Astrocyte of the cerebellum (primary cell): ENCODE results near the gene PLRG1.

Source experiments
- DNase-seq: peaks from one replicate; pipeline ENCODE4 v3.0.0-alpha.2; 2011; ENCODE audit warnings: low read depth
- H3K4me3 ChIP-seq: 2 replicates; pipeline ENCODE4 v1.5.1; 2011; ENCODE audit warnings: mild to moderate bottlenecking, low read depth, low read length, moderate library complexity
- in situ Hi-C: cut with HindIII; loops from 2 replicates; pipeline ENCODE4 v1.10.0; 2017; ENCODE audit warnings: low sequenced_read_pairs
- TF ChIP-seq, protein P1 (sequence below): IDR thresholded peaks from 2 replicates; pipeline ENCODE4 v1.5.1; 2012; ENCODE audit warnings: low read length, low read depth, moderate library complexity, mild to moderate bottlenecking; ENCODE audit errors: missing control alignments

Gene PLRG1

DNA sequence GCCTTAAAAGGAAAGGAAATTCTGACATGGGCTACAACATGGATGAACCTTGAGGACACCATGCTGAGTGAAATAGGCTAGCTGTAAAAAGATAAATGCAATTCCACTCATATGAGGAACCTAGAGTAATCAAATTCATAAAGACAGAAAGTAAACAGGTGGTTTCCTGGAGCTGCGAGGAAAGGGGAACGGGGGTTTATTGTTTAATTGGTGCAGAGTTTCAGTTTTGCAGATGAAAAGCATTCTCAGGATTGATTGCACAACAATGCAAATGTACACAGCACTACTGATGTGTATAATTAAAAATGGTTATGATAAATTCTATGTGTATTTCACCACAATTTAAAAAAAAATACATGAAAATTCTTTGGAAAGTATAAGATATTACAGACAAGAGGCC is 24.0 kb downstream of the PLRG1 start:
- TF ChIP-seq, protein P1, sequence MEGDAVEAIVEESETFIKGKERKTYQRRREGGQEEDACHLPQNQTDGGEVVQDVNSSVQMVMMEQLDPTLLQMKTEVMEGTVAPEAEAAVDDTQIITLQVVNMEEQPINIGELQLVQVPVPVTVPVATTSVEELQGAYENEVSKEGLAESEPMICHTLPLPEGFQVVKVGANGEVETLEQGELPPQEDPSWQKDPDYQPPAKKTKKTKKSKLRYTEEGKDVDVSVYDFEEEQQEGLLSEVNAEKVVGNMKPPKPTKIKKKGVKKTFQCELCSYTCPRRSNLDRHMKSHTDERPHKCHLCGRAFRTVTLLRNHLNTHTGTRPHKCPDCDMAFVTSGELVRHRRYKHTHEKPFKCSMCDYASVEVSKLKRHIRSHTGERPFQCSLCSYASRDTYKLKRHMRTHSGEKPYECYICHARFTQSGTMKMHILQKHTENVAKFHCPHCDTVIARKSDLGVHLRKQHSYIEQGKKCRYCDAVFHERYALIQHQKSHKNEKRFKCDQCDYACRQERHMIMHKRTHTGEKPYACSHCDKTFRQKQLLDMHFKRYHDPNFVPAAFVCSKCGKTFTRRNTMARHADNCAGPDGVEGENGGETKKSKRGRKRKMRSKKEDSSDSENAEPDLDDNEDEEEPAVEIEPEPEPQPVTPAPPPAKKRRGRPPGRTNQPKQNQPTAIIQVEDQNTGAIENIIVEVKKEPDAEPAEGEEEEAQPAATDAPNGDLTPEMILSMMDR, result no peak
- H3K4me3 ChIP-seq, result no peak overlapping the region
- in situ Hi-C loops, result no loop called here
- DNase-seq, result no peak

DNA sequence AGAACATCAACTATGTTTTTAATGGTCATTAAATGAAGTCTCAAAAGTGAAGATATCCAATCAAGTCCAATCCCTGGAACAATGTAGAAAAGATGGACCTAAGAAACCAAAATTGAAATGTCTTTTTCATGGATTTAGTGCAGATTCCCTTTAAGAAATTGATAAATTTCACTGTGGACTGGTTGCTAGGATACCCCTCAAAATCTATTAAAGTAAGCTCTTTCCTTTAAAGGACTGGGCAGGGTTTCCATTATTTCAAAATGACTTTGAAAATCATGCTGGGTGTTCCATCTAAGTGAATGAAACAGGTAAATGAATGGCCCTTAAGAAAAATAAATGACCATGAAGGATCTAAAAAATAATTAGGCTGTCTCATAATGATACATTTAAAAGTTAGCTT is 28.6 kb downstream of the PLRG1 start:
- in situ Hi-C loops, result no loop called here
- no peak overlapping the region for H3K4me3 ChIP-seq
- no peak for DNase-seq
- TF ChIP-seq, protein P1, result no peak

DNA sequence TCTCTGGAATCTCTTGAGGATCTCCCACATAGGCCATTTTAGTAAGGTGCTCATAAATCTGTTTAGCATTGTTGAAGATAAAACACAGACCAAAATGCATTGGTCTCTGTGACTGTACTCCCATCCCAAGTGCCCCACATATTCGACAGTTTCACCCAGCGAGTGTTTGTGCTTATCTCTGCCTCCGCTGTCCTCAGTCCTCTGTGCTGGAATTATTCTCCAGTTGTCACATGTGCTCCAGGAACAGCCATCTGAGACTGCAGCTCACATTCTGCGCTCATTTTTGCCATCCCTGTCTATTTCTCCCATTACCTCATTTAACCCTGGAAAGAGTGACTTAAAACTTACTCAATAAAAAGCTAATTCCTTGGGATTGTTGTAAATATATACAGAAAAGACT is 31.0 kb downstream of the PLRG1 start:
- no peak for DNase-seq
- TF ChIP-seq, protein P1, result no peak
- in situ Hi-C loops, result no loop called here
- H3K4me3 ChIP-seq, result no peak overlapping the region

DNA sequence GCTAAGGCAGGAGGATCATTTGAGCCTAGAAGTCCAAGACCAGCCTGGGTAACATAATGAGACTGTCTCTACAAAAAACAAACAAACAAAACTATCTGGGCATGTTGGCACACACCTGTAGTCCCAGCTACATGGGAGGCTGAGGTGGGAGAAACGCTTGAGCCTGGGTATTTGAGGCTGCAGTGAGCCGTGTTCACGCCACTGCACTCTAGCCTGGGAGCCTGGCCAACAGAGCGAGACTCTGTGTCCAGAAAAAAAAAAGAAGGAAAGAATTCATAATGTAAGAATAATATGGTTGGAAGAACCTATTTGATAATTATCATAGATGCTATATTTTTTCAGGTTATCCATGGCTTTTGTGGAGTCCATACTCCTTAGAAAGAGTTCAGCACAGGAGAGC is 32.6 kb downstream of the PLRG1 start:
- no peak for DNase-seq
- H3K4me3 ChIP-seq, result no peak overlapping the region
- TF ChIP-seq, protein P1, result no peak
- in situ Hi-C loops, result no loop called here

DNA sequence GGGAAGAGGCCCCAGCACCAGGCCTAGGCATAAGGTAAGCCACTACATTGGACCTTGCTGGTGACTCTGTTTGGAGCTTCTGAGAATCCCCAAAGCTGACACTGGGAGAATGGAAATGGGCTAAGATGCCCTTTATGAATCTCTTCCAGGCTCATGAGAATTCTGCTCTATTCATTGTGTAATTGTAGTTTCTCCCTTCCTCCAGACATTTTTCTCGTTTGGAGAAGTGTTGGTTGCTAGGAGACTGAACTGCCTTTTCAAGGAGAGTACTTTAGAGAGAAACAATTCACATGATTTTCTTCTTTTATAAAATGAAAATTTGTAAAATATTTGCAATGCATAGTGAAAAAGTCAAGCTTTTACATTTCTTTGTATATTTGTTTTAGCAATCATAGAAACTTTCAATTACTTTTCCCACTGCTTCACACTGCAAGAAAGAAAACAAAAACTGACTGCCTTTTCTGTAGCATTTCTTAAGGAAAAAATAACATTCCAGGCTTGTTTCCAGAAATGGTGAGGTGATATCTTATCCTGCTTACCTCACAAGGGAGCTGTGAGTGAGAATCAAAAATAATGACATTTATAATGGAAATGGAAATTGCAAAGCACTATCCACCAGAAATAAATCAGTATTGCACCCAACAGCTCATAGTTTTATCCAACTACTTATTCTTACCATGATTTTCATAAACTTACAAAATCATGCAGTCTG is 33.7 kb downstream of the PLRG1 start:
- no peak overlapping the region for H3K4me3 ChIP-seq
- DNase-seq, result no peak
- in situ Hi-C loops, result no loop called here
- TF ChIP-seq, protein P1, result no peak

DNA sequence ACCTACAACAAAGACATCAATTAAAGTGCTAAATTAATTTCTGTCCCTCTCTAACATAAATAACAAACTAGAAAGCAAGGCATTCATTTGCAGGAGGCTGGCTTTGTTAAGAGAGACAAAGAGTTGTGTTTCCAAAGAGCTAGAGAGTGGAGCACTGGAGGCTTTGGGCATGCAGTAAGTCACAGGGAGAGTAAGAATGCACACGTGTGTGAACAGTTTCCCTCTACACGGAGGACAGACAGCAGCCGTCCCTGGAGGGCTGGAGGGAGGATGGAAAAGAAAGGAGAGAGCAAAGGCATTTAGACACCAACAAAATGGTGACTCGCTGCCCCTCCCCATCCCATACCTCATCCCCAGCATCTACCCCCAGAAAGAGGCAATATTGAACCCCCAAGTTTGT is 38.2 kb downstream of the PLRG1 start:
- H3K4me3 ChIP-seq, result no peak overlapping the region
- DNase-seq, result no peak
- TF ChIP-seq, protein P1, result no peak
- in situ Hi-C loops, result no loop called here

DNA sequence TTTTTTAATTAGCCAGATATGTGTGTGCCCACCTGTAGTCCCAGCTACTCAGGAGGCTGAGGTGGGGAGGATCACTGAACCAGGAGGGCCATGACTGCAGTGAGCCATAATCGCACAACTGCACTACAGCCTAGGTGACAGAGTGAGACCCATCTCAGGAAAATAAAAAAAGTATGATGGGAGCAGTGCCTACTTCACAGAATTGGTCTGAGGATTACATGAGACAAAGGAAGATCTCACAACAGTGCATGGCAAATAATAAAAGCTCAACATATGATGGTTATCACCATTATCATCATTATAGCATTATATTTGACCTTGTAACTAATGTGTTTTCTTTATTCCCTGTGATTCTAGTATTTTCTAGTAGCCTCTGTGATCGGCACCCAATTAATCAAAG is 38.7 kb downstream of the PLRG1 start:
- no peak for DNase-seq
- no peak overlapping the region for H3K4me3 ChIP-seq
- TF ChIP-seq, protein P1, result no peak
- in situ Hi-C loops, result no loop called here
